ENCODE data around the gene SPECC1L.
A peak's percentile ranks its signal among the peaks of the same experiment; 100 is the strongest.
"Not testable (repeated sequence)": the region's sequence is repeated elsewhere in the genome, so short reads cannot be mapped to it uniquely, and the experiment has no call there.

Gene SPECC1L

GRCh38 chr22:24256136-24256535, 14.5 kb upstream of the SPECC1L start:
- CTCF ChIA-PET, DNase-seq, H3K4me3 Mint-ChIP-seq, H3K4me1 Mint-ChIP-seq, H3K36me3 Mint-ChIP-seq, H3K9me3 Mint-ChIP-seq, H3K27ac Mint-ChIP-seq, H3K27me3 Mint-ChIP-seq: not testable (repeated sequence)

- H3K36me3 Mint-ChIP-seq, CTCF ChIA-PET, H3K4me1 Mint-ChIP-seq, H3K27me3 Mint-ChIP-seq, H3K27ac Mint-ChIP-seq, H3K4me3 Mint-ChIP-seq, DNase-seq, H3K9me3 Mint-ChIP-seq: not testable (repeated sequence)
These were observed 13.9 kb upstream of the SPECC1L start for GRCh38 chr22:24256736-24257135.

- H3K4me3 Mint-ChIP-seq, H3K27ac Mint-ChIP-seq, CTCF ChIA-PET, H3K27me3 Mint-ChIP-seq, H3K36me3 Mint-ChIP-seq, H3K9me3 Mint-ChIP-seq, H3K4me1 Mint-ChIP-seq: not testable (repeated sequence)
- DNase-seq: peak; percentile 79
These were observed 11.2 kb upstream of the SPECC1L start for GRCh38 chr22:24259459-24259858.

- H3K27me3 Mint-ChIP-seq, DNase-seq, H3K36me3 Mint-ChIP-seq, H3K4me1 Mint-ChIP-seq, H3K9me3 Mint-ChIP-seq, H3K27ac Mint-ChIP-seq, H3K4me3 Mint-ChIP-seq: not testable (repeated sequence)
- CTCF ChIA-PET: interaction anchor here (1.4 kb wide), 1 partner anchor 72 kb away, joined by 4 read pairs; no protein-coding TSS in a partner anchor
These were observed 8.4 kb upstream of the SPECC1L start for GRCh38 chr22:24262185-24262749.

- H3K27me3 Mint-ChIP-seq, H3K4me1 Mint-ChIP-seq, H3K9me3 Mint-ChIP-seq, DNase-seq, CTCF ChIA-PET, H3K4me3 Mint-ChIP-seq, H3K27ac Mint-ChIP-seq, H3K36me3 Mint-ChIP-seq: not testable (repeated sequence)
These were observed 7.2 kb upstream of the SPECC1L start for GRCh38 chr22:24263479-24263878.

GRCh38 chr22:24264329-24264896, 6.2 kb upstream of the SPECC1L start:
- H3K27me3 Mint-ChIP-seq, CTCF ChIA-PET, H3K36me3 Mint-ChIP-seq, H3K4me1 Mint-ChIP-seq, H3K9me3 Mint-ChIP-seq, H3K27ac Mint-ChIP-seq, H3K4me3 Mint-ChIP-seq, DNase-seq: not testable (repeated sequence)

GRCh38 chr22:24265734-24266133, 4.9 kb upstream of the SPECC1L start:
- CTCF ChIA-PET: interaction anchor here (1.2 kb wide), 1 partner anchor 23 kb away, joined by 3 read pairs; no protein-coding TSS in a partner anchor
- Mint-ChIP-seq H3K27ac (no peak overlapping the region), H3K4me1 (peaks cover 7% of the 10 kb centered on the region), H3K9me3 (no peaks in the 10 kb centered on the region), H3K4me3 (no peak overlapping the region), H3K36me3 (no peaks in the 10 kb centered on the region), H3K27me3 (peaks cover 4% of the 10 kb centered on the region)
- DNase-seq: no peak

- H3K9me3 Mint-ChIP-seq, H3K27me3 Mint-ChIP-seq, H3K4me3 Mint-ChIP-seq, CTCF ChIA-PET, H3K36me3 Mint-ChIP-seq, DNase-seq, H3K27ac Mint-ChIP-seq, H3K4me1 Mint-ChIP-seq: not testable (repeated sequence)
These were observed 4.1 kb upstream of the SPECC1L start for GRCh38 chr22:24266495-24266894.

- DNase-seq: no peak
- H3K36me3 Mint-ChIP-seq: peaks cover 8% of the 10 kb centered on the region
- peaks cover 39% of the 10 kb centered on the region for H3K4me1 Mint-ChIP-seq
- CTCF ChIA-PET: interaction anchor here (1.0 to 2.0 kb wide), 3 partner anchors 28 to 82 kb away, joined by 3 to 4 read pairs (median 3); no protein-coding TSS in a partner anchor
- H3K27me3 Mint-ChIP-seq: peaks cover 4% of the 10 kb centered on the region
- peak overlapping the region; percentile 83 for H3K27ac Mint-ChIP-seq
- peak overlapping the region; percentile 79 for H3K4me3 Mint-ChIP-seq
- H3K9me3 Mint-ChIP-seq: no peaks in the 10 kb centered on the region
These were observed 789 bp downstream of the SPECC1L start for GRCh38 chr22:24271386-24271854.

GRCh38 chr22:24273031-24273430, 2.4 kb downstream of the SPECC1L start:
- not testable (repeated sequence) for H3K9me3 Mint-ChIP-seq, DNase-seq, H3K27me3 Mint-ChIP-seq, H3K27ac Mint-ChIP-seq
- Mint-ChIP-seq H3K36me3 (peaks cover 17% of the 10 kb centered on the region), H3K4me1 (peaks cover 39% of the 10 kb centered on the region), H3K4me3 (peak overlapping the region; percentile 31)
- CTCF ChIA-PET: interaction anchor here (1.6 kb wide), 1 partner anchor 50 kb away, joined by 3 read pairs; no protein-coding TSS in a partner anchor

- DNase-seq, CTCF ChIA-PET, H3K27ac Mint-ChIP-seq, H3K27me3 Mint-ChIP-seq, H3K9me3 Mint-ChIP-seq, H3K4me3 Mint-ChIP-seq: not testable (repeated sequence)
- Mint-ChIP-seq H3K4me1 (peaks cover 43% of the 10 kb centered on the region), H3K36me3 (peaks cover 17% of the 10 kb centered on the region)
These were observed 3.3 kb downstream of the SPECC1L start for GRCh38 chr22:24273906-24274305.

- DNase-seq, H3K27me3 Mint-ChIP-seq, H3K4me3 Mint-ChIP-seq, CTCF ChIA-PET, H3K9me3 Mint-ChIP-seq, H3K27ac Mint-ChIP-seq: not testable (repeated sequence)
- Mint-ChIP-seq H3K4me1 (peaks cover 47% of the 10 kb centered on the region), H3K36me3 (peaks cover 20% of the 10 kb centered on the region)
These were observed 4.2 kb downstream of the SPECC1L start for GRCh38 chr22:24274696-24275405.

GRCh38 chr22:24280363-24280762, 9.7 kb downstream of the SPECC1L start:
- H3K9me3 Mint-ChIP-seq, H3K27me3 Mint-ChIP-seq, H3K4me3 Mint-ChIP-seq, H3K27ac Mint-ChIP-seq, CTCF ChIA-PET, DNase-seq: not testable (repeated sequence)
- H3K36me3 Mint-ChIP-seq: peaks cover 29% of the 10 kb centered on the region
- H3K4me1 Mint-ChIP-seq: peaks cover 43% of the 10 kb centered on the region

GRCh38 chr22:24282401-24282800, 11.8 kb downstream of the SPECC1L start:
- H3K27me3 Mint-ChIP-seq: peaks cover 5% of the 10 kb centered on the region
- no peaks in the 10 kb centered on the region for H3K9me3 Mint-ChIP-seq
- H3K36me3 Mint-ChIP-seq: peaks cover 23% of the 10 kb centered on the region
- CTCF ChIA-PET: interaction anchor here (0.7 kb wide), 1 partner anchor 228 kb away, joined by 4 read pairs; no protein-coding TSS in a partner anchor
- DNase-seq: no peak
- no peak overlapping the region for H3K27ac Mint-ChIP-seq
- H3K4me3 Mint-ChIP-seq: no peak overlapping the region
- peaks cover 54% of the 10 kb centered on the region for H3K4me1 Mint-ChIP-seq

GRCh38 chr22:24284747-24285203, 14.1 kb downstream of the SPECC1L start:
- H3K9me3 Mint-ChIP-seq: no peaks in the 10 kb centered on the region
- CTCF ChIA-PET: interaction anchor here (1.0 to 2.1 kb wide), 4 partner anchors 18 to 238 kb away, joined by 3 to 5 read pairs (median 4); no protein-coding TSS in a partner anchor
- H3K4me3 Mint-ChIP-seq: no peak overlapping the region
- peaks cover 20% of the 10 kb centered on the region for H3K36me3 Mint-ChIP-seq
- H3K4me1 Mint-ChIP-seq: peaks cover 47% of the 10 kb centered on the region
- DNase-seq: no peak
- H3K27ac Mint-ChIP-seq: peak overlapping the region; percentile 24
- peaks cover 5% of the 10 kb centered on the region for H3K27me3 Mint-ChIP-seq

All from activated naive CD4-positive, alpha-beta T cell treated with anti-CD3 and anti-CD28 coated beads, Interleukin-2, amount 10 ng/mL, durations not matched to agents 7 days and 5 days (primary cell).